Gastroesophageal sphincter (tissue), 4 donors: ENCODE measurements around the gene NODAL. TPM values are rescaled to one million over a fixed set of nuclear protein-coding genes. Genes with fewer than 3 reads are reported as not detected.

Experiments used
- ATAC-seq: fragments of 150-250 bp; one replicate; pipeline ENCODE4 v1.9.1; 2016; ENCODE audit warnings: mild to moderate bottlenecking, moderate library complexity
- H3K27ac ChIP-seq, 4 donors: fragments of 200-600 bp; sonication (generic) in 3 of 4; 1 replicate in 3 of 4; 2 replicates in 1 of 4; pipeline ENCODE4 v1.5.1; 2016 to 2019
- H3K27me3 ChIP-seq: fragments of 200-600 bp; sonication (generic); one replicate; pipeline ENCODE4 v1.5.1; 2019
- H3K36me3 ChIP-seq, 2 donors: fragments of 200-600 bp; sonication (generic); one replicate each; pipeline ENCODE4 v1.5.1; 2019; ENCODE audit warnings: control low read depth in 1 of 2
- H3K4me1 ChIP-seq, 3 donors: fragments of 200-600 bp; sonication (generic); 1 replicate in 2 of 3; 2 replicates in 1 of 3; pipeline ENCODE4 v1.5.1; 2016 to 2019; ENCODE audit warnings: control low read depth in 2 of 3
- H3K4me3 ChIP-seq, 2 donors: fragments of 200-600 bp; sonication (generic); one replicate each; pipeline ENCODE4 v1.5.1; 2019; ENCODE audit warnings: mild to moderate bottlenecking in 1 of 2, moderate library complexity in 1 of 2
- H3K9me3 ChIP-seq, 3 donors: fragments of 200-600 bp; sonication (generic); one replicate each; pipeline ENCODE4 v1.5.1; 2017 to 2019; ENCODE audit warnings: control low read depth in 2 of 3
- CTCF ChIP-seq, 4 experiments: fragments of 200-600 bp in 2 of 4; fragments of 450-650 bp in 2 of 4; sonication (generic) in 1 of 4; IDR thresholded peaks; one replicate each; pipeline ENCODE4 v1.5.1; 2017 to 2019; ENCODE audit warnings: antibody characterized with exemption in 4 of 4, mild to moderate bottlenecking in 2 of 4, moderate library complexity in 2 of 4
- EP300 ChIP-seq: sonication (generic); formaldehyde crosslinking; IDR thresholded peaks from one replicate; pipeline ENCODE4 v1.6.1; 2017; ENCODE audit warnings: antibody characterized with exemption, mild to moderate bottlenecking
- POLR2A ChIP-seq, 2 donors: fragments of 450-650 bp; IDR thresholded peaks; one replicate each; pipeline ENCODE4 v1.6.1; 2017; ENCODE audit warnings: antibody characterized with exemption in 2 of 2, mild to moderate bottlenecking in 2 of 2, moderate library complexity in 1 of 2
- POLR2AphosphoS5 ChIP-seq: sonication (generic); formaldehyde crosslinking; IDR thresholded peaks from one replicate; pipeline ENCODE4 v1.6.1; 2017; ENCODE audit warnings: antibody characterized with exemption
- WGBS, 2 donors: methylation state at CpG; one replicate each; pipeline ENCODE4 v1.1.5; 2018; ENCODE audit warnings: low coverage in 1 of 2; 5-methylcytosine and 5-hydroxymethylcytosine counted together
- total RNA-seq, 4 donors: library from RNA; depleted of rRNA; stranded (reverse); fragments of >200 nt; gene quantifications; one replicate each; pipeline ENCODE4 v1.1.0, GENCODE V29; 2016

The NODAL gene
- total RNA-seq, 4 donors from 2014 or later: 0.40 TPM; not detected in 3

GRCh38 chr10:70459061-70459773, 17.7 kb upstream of the NODAL start:
- Histone ChIP-seq H3K36me3 (no peaks in the 10 kb centered on the region), H3K4me1 (peaks cover 0 to 55% (median 23%) of the 10 kb centered on the region in 3 donors), H3K4me3 (peak overlapping the region in 1 of 2 donors; percentile 53), H3K9me3 (no peaks in the 10 kb centered on the region), H3K27me3 (no peaks in the 10 kb centered on the region), H3K27ac (peak overlapping the region; percentile 48 to 90 (median 86))
- ATAC-seq: no peak
- 32% methylated on average over 7 of the region's 19 CpGs; no CpG with 5 or more reads in 1 of the 2 donors for WGBS, 2 donors
- TF ChIP-seq POLR2AphosphoS5: no peak
- TF ChIP-seq EP300: no peak
- TF ChIP-seq CTCF (IDR thresholded peaks at IDR 0.05): no peak
- TF ChIP-seq POLR2A (IDR thresholded peaks at IDR 0.05): no peak

GRCh38 chr10:70458329-70459060, 17.0 kb upstream of the NODAL start:
- H3K4me1 ChIP-seq: peaks cover 0 to 52% (median 23%) of the 10 kb centered on the region in 3 donors
- TF ChIP-seq POLR2A (IDR thresholded peaks at IDR 0.05) (peak; percentile 37 to 39), POLR2AphosphoS5 (peak; percentile 68), EP300 (no peak), CTCF (IDR thresholded peaks at IDR 0.05) (peak in 3 of 4 experiments; percentile 29 to 54 (median 53))

GRCh38 chr10:70457759-70458305, 16.4 kb upstream of the NODAL start:
- ATAC-seq: peak; percentile 1
- Histone ChIP-seq H3K27ac (peak overlapping the region in 3 of 4 donors; percentile 83 to 90 (median 89)), H3K27me3 (no peaks in the 10 kb centered on the region), H3K9me3 (no peaks in the 10 kb centered on the region), H3K4me3 (peak overlapping the region; percentile 3 to 53), H3K4me1 (peaks cover 0 to 45% (median 21%) of the 10 kb centered on the region in 3 donors), H3K36me3 (no peaks in the 10 kb centered on the region)
- WGBS, 2 donors: 8 to 23% methylated on average over 3 of the region's 17 CpGs
- TF ChIP-seq EP300: no peak
- no peak for TF ChIP-seq POLR2A (IDR thresholded peaks at IDR 0.05)
- TF ChIP-seq POLR2AphosphoS5: no peak

More at GRCh38 chr10:70458329-70459060, 17.0 kb upstream of the NODAL start:
- H3K4me3 ChIP-seq: peak overlapping the region; percentile 3 to 53
- ATAC-seq: peak; percentile 89
- H3K36me3 ChIP-seq: no peaks in the 10 kb centered on the region
- no CpG with 5 or more reads among the region's 62 CpGs for WGBS, 2 donors
- H3K27ac ChIP-seq: peak overlapping the region; percentile 48 to 90 (median 86)
- no peaks in the 10 kb centered on the region for H3K27me3 ChIP-seq
- no peaks in the 10 kb centered on the region for H3K9me3 ChIP-seq

- no peak for ATAC-seq
- Histone ChIP-seq H3K36me3 (no peaks in the 10 kb centered on the region), H3K9me3 (no peaks in the 10 kb centered on the region), H3K4me1 (peaks cover 0 to 29% (median 15%) of the 10 kb centered on the region in 3 donors), H3K27ac (no peak overlapping the region), H3K27me3 (no peaks in the 10 kb centered on the region), H3K4me3 (no peak overlapping the region)
- TF ChIP-seq POLR2AphosphoS5: no peak
- TF ChIP-seq EP300: no peak
- TF ChIP-seq POLR2A (IDR thresholded peaks at IDR 0.05): no peak
- TF ChIP-seq CTCF (IDR thresholded peaks at IDR 0.05): no peak
- 70 to 82% methylated on average over 3 to 6 of the region's 8 CpGs for WGBS, 2 donors
Observed at GRCh38 chr10:70456164-70456563, 14.7 kb upstream of the NODAL start.

- Histone ChIP-seq H3K36me3 (no peaks in the 10 kb centered on the region), H3K4me1 (peaks cover 0 to 26% (median 15%) of the 10 kb centered on the region in 3 donors), H3K4me3 (no peak overlapping the region), H3K9me3 (no peaks in the 10 kb centered on the region), H3K27ac (no peak overlapping the region), H3K27me3 (no peaks in the 10 kb centered on the region)
- TF ChIP-seq POLR2A (IDR thresholded peaks at IDR 0.05) (no peak), EP300 (no peak), CTCF (IDR thresholded peaks at IDR 0.05) (no peak), POLR2AphosphoS5 (no peak)
- no CpG with 5 or more reads among the region's 6 CpGs for WGBS, 2 donors
- ATAC-seq: no peak
Observed at GRCh38 chr10:70455213-70455630, 13.7 kb upstream of the NODAL start.
